Measurements from ENCODE around the gene MAPKAPK2. TPM values are rescaled to one million over a fixed set of nuclear protein-coding genes. Genes with fewer than 3 reads are reported as not detected.
A peak's percentile ranks its signal among the peaks of the same experiment; 100 is the strongest.

The MAPKAPK2 gene
- total and polyA plus RNA-seq, 2 experiments from 2014 or later, result 7.5 to 63.3 TPM

DNA sequence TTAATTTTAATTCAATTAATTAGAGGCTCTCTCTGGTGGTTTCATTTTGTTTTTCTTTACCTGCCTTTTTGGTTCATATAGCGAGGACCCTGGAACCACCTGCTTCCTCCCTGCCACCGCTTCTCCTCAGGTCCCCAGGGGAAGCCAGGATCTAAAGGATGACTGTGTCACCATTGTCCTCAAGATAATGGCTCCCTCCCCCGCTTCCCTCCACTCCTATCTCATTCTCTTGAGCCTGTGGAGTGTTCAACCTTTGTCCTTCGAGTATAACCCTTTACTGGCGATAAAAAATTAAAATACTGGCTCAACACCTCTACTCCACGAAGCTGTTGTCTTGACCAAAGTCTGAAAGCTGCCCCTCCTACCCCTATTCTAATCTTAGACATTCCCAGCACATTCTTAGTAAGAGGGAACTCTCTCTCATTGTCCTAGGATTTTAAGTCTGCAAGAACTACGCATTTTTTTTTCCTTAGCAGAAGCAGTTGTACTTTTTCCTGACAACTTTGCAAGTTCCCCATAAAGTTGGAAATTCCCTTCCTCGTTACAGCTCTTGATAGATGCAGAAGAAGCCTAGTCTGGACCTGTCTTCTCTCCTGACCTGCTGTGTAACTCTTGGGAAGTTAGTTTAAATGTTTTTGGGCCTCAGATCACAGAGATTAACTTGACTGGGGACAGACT lies 12.6 kb upstream of the MAPKAPK2 start:
- no peaks in the 10 kb centered on the region for H3K27me3 ChIP-seq (replicated peaks; ENCODE audit: insufficient read depth)
- H3K79me2 ChIP-seq (ENCODE audit: insufficient read depth), result no peaks in the 10 kb centered on the region
- H3K27ac ChIP-seq, result no peak overlapping the region
- H4K20me1 ChIP-seq (ENCODE audit: insufficient read depth), result no peaks in the 10 kb centered on the region
- H3K9me3 ChIP-seq (ENCODE audit: low read depth), result no peaks in the 10 kb centered on the region
- H3K4me2 ChIP-seq (ENCODE audit: unreplicated experiment), result no peak overlapping the region
- H3F3A ChIP-seq (ENCODE audit: insufficient read depth), result peaks cover 10% of the 10 kb centered on the region
- H3K36me3 ChIP-seq (ENCODE audit: low read depth), result no peaks in the 10 kb centered on the region
- no peaks in the 10 kb centered on the region for H3K9me2 ChIP-seq (ENCODE audit: insufficient read depth)
- no peak overlapping the region for H2AFZ ChIP-seq
- peaks cover 27% of the 10 kb centered on the region for H3K4me1 ChIP-seq (ENCODE audit: insufficient read depth)
- no peak overlapping the region for H3K9ac ChIP-seq
- in situ Hi-C loops (cut with MboI), result no loop called here
- H3K4me3 ChIP-seq, result no peak overlapping the region
- no peak for DNase-seq
- TF ChIP-seq EZH2 (IDR thresholded peaks at IDR 0.05; ENCODE audit: insufficient read depth, poor library complexity, severe bottlenecking) (no peak), EZH2phosphoT487 (IDR thresholded peaks at IDR 0.05; ENCODE audit: insufficient read depth, low read depth) (no peak)
- WGBS, 2 experiments (ENCODE audit: low coverage in 1 of 2, low lambda C conversion rate in 2 of 2, missing lambda C conversion rate in 2 of 2), result 84 to 87% methylated on average over 8 of the region's 8 CpGs

DNA sequence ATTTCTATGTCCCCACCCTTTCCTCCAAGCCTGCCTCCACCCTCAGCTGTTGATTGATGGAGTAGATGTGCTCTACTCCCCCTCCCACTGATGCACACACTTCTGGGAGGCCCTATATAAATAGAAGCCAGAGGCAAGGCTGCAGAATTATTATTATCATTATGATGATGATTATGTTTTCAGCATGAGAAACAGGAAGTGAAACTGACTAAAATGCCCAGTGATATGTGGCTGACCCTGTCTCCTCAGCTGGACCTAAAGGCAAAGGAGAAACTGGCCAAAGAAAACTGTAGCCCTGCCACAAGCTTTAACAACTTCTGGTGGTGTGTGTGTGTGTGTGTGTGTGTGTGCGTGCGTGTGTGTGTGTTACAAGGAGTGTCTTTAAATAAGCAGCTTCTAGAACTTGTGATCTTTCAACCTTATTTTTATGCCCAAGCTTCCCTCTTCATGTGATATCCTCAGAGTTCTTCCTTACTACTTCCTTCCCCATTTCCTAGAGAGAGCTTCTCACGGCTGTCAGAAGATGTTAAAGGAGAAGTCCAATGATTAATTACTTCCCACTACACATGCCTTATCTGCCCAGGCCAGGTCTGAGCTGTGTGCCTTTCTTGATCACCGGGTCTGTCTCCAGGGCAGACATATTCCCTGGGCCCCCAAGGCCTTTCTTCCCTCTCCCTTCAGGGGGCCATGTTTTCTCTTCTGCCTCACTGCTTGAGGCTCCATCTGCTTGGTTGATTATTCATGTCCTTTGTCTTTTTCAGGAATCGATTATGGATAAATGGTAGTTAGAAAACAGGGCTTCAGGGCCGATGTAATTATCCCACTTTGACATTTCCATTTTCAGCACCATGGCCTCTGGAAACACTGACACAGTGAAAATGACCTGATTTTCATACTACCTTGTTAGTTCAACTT lies 11.6 kb upstream of the MAPKAPK2 start:
- Histone ChIP-seq H3K9ac (no peak overlapping the region), H4K20me1 (ENCODE audit: insufficient read depth) (no peaks in the 10 kb centered on the region), H2AFZ (0 out of 2 replicates have a peak overlapping the region, but pooled peaks have one; percentile 4), H3K4me2 (ENCODE audit: unreplicated experiment) (no peak overlapping the region), H3K9me3 (ENCODE audit: low read depth) (no peaks in the 10 kb centered on the region), H3K9me2 (ENCODE audit: insufficient read depth) (no peaks in the 10 kb centered on the region), H3F3A (ENCODE audit: insufficient read depth) (peaks cover 10% of the 10 kb centered on the region), H3K4me1 (ENCODE audit: insufficient read depth) (peaks cover 27% of the 10 kb centered on the region), H3K36me3 (ENCODE audit: low read depth) (no peaks in the 10 kb centered on the region), H3K4me3 (no peak overlapping the region), H3K27me3 (replicated peaks; ENCODE audit: insufficient read depth) (no peaks in the 10 kb centered on the region), H3K27ac (no peak overlapping the region), H3K79me2 (ENCODE audit: insufficient read depth) (no peaks in the 10 kb centered on the region)
- no peak for DNase-seq
- TF ChIP-seq EZH2phosphoT487 (IDR thresholded peaks at IDR 0.05; ENCODE audit: insufficient read depth, low read depth) (no peak), EZH2 (IDR thresholded peaks at IDR 0.05; ENCODE audit: insufficient read depth, poor library complexity, severe bottlenecking) (no peak)
- 70 to 75% methylated on average over 6 of the region's 6 CpGs for WGBS, 2 experiments (ENCODE audit: low coverage in 1 of 2, low lambda C conversion rate in 2 of 2, missing lambda C conversion rate in 2 of 2)
- in situ Hi-C loops (cut with MboI), result no loop called here

DNA sequence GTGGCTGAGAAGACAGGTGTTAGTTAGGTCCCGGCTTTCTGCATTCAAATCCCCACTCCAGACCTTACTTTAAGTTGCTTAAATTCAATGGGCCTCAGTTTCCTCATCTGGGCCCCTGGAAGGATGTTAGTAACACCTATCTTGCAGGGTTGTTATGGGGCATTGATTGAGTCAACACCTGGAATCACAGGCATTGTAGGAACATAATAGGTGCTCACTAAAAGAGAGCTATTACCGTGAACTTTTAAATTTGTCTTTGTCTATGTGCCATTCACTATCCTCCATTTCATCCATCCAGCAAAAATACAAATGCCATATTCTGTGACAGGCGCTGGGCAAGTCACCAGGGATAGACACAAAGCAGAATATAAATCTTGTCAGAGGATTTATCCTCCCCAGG lies 10.5 kb upstream of the MAPKAPK2 start:
- Histone ChIP-seq H3K4me3 (no peak overlapping the region), H4K20me1 (ENCODE audit: insufficient read depth) (no peaks in the 10 kb centered on the region), H3K9me3 (ENCODE audit: low read depth) (no peaks in the 10 kb centered on the region), H3K27me3 (replicated peaks; ENCODE audit: insufficient read depth) (no peaks in the 10 kb centered on the region), H3K4me2 (ENCODE audit: unreplicated experiment) (peak overlapping the region; percentile 32), H3K4me1 (ENCODE audit: insufficient read depth) (peaks cover 27% of the 10 kb centered on the region), H3K79me2 (ENCODE audit: insufficient read depth) (no peaks in the 10 kb centered on the region), H3K27ac (peak overlapping the region; percentile 85), H3K9me2 (ENCODE audit: insufficient read depth) (no peaks in the 10 kb centered on the region), H3K36me3 (ENCODE audit: low read depth) (no peaks in the 10 kb centered on the region), H3F3A (ENCODE audit: insufficient read depth) (peaks cover 10% of the 10 kb centered on the region), H2AFZ (peak overlapping the region; percentile 28), H3K9ac (peak overlapping the region; percentile 58)
- DNase-seq, result no peak
- WGBS, 2 experiments (ENCODE audit: low coverage in 1 of 2, low lambda C conversion rate in 2 of 2, missing lambda C conversion rate in 2 of 2), result 86 to 87% methylated on average over 3 of the region's 3 CpGs
- no peak for TF ChIP-seq EZH2 (IDR thresholded peaks at IDR 0.05; ENCODE audit: insufficient read depth, poor library complexity, severe bottlenecking)
- no peak for TF ChIP-seq EZH2phosphoT487 (IDR thresholded peaks at IDR 0.05; ENCODE audit: insufficient read depth, low read depth)
- in situ Hi-C loops (cut with MboI), result no loop called here

DNA sequence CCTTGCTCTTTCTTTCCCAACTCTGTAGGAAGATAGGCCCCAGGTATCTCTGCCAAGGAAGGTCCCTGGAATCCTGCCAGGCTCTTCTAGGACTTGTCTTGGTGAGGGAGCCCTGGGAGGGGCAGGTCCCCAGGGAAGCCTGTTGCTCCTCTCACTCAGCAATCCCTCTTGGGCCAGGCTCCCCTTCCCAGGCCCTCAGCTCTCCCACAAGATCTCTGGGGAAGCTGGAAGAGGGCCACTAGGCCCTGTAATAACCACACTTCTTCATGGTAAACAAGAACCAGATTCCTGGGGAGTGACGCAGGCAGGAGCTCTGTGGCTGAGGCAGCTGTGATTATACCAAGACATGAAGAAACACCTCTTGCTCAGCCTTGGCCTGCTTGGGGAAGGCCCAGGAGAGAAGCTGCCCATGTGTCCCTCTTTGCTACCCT lies 9.9 kb upstream of the MAPKAPK2 start:
- 0% methylated on average over 1 of the region's 1 CpG for WGBS, 2 experiments (ENCODE audit: low coverage in 1 of 2, low lambda C conversion rate in 2 of 2, missing lambda C conversion rate in 2 of 2)
- no peaks in the 10 kb centered on the region for H4K20me1 ChIP-seq (ENCODE audit: insufficient read depth)
- H3K4me1 ChIP-seq (ENCODE audit: insufficient read depth), result peaks cover 27% of the 10 kb centered on the region
- no peak overlapping the region for H3K4me3 ChIP-seq
- TF ChIP-seq EZH2 (IDR thresholded peaks at IDR 0.05; ENCODE audit: insufficient read depth, poor library complexity, severe bottlenecking) (no peak), EZH2phosphoT487 (IDR thresholded peaks at IDR 0.05; ENCODE audit: insufficient read depth, low read depth) (no peak)
- peak overlapping the region; percentile 28 for H2AFZ ChIP-seq
- H3K4me2 ChIP-seq (ENCODE audit: unreplicated experiment), result peak overlapping the region; percentile 32
- H3K27me3 ChIP-seq (replicated peaks; ENCODE audit: insufficient read depth), result no peaks in the 10 kb centered on the region
- H3F3A ChIP-seq (ENCODE audit: insufficient read depth), result peaks cover 10% of the 10 kb centered on the region
- H3K79me2 ChIP-seq (ENCODE audit: insufficient read depth), result no peaks in the 10 kb centered on the region
- no peaks in the 10 kb centered on the region for H3K9me2 ChIP-seq (ENCODE audit: insufficient read depth)
- in situ Hi-C loops (cut with MboI), result no loop called here
- H3K9me3 ChIP-seq (ENCODE audit: low read depth), result no peaks in the 10 kb centered on the region
- H3K9ac ChIP-seq, result peak overlapping the region; percentile 58
- peak overlapping the region; percentile 85 for H3K27ac ChIP-seq
- no peaks in the 10 kb centered on the region for H3K36me3 ChIP-seq (ENCODE audit: low read depth)
- peak; percentile 99 for DNase-seq

Measured in GM23248 (cell line).